Measurements from ENCODE around the gene COX6A2. TPM values are rescaled to one million over a fixed set of nuclear protein-coding genes. Genes with fewer than 3 reads are reported as not detected.
"Not testable (repeated sequence)": the region's sequence is repeated elsewhere in the genome, so short reads cannot be mapped to it uniquely, and the experiment has no call there.

Gene COX6A2
- total RNA-seq, 1 donor from 2014 or later: not detected

GRCh38 chr16:31440516-31441184 is 12.5 kb upstream of the COX6A2 start:
- no peaks in the 10 kb centered on the region for H3K27me3 ChIP-seq (ENCODE audit: insufficient read depth, low read length)
- H3K36me3 Mint-ChIP-seq (ENCODE audit: low read depth, unreplicated experiment): no peaks in the 10 kb centered on the region
- no peaks in the 10 kb centered on the region for H3K79me2 ChIP-seq (ENCODE audit: insufficient read depth, low read length)
- no peaks in the 10 kb centered on the region for H3K36me3 ChIP-seq (ENCODE audit: insufficient read depth, low read length)
- no peak overlapping the region for H3K4me2 ChIP-seq (ENCODE audit: low read length)
- H3K9me3 ChIP-seq (ENCODE audit: insufficient read depth, low read depth, low read length): no peaks in the 10 kb centered on the region
- FAIRE-seq (no peak), DNase-seq (ENCODE audit: low read depth) (no peak)
- no peak overlapping the region for H3K27ac Mint-ChIP-seq (ENCODE audit: unreplicated experiment)
- H2AFZ ChIP-seq (ENCODE audit: low read depth, low read length): no peak overlapping the region
- no peak overlapping the region for H3K4me3 ChIP-seq (ENCODE audit: insufficient read depth, low read depth, low read length)
- H3K4me1 ChIP-seq (ENCODE audit: insufficient read depth, low read length): no peaks in the 10 kb centered on the region
- TF ChIP-seq EZH2 (IDR thresholded peaks at IDR 0.05; ENCODE audit: insufficient read depth, low read length): no peak
- TF ChIP-seq, protein P1, sequence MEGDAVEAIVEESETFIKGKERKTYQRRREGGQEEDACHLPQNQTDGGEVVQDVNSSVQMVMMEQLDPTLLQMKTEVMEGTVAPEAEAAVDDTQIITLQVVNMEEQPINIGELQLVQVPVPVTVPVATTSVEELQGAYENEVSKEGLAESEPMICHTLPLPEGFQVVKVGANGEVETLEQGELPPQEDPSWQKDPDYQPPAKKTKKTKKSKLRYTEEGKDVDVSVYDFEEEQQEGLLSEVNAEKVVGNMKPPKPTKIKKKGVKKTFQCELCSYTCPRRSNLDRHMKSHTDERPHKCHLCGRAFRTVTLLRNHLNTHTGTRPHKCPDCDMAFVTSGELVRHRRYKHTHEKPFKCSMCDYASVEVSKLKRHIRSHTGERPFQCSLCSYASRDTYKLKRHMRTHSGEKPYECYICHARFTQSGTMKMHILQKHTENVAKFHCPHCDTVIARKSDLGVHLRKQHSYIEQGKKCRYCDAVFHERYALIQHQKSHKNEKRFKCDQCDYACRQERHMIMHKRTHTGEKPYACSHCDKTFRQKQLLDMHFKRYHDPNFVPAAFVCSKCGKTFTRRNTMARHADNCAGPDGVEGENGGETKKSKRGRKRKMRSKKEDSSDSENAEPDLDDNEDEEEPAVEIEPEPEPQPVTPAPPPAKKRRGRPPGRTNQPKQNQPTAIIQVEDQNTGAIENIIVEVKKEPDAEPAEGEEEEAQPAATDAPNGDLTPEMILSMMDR (IDR thresholded peaks at IDR 0.05; ENCODE audit: insufficient read depth, low read depth, low read length): no peak
- H4K20me1 ChIP-seq (ENCODE audit: insufficient read depth, low read length): no peaks in the 10 kb centered on the region
- H3K27me3 Mint-ChIP-seq (ENCODE audit: low read depth, unreplicated experiment): peaks cover 11% of the 10 kb centered on the region
- H3K27ac ChIP-seq (ENCODE audit: low read depth, low read length): no peak overlapping the region
- H3K9me3 Mint-ChIP-seq (ENCODE audit: unreplicated experiment): no peaks in the 10 kb centered on the region
- no peak overlapping the region for H3K9ac ChIP-seq (ENCODE audit: low read length)
- H3K4me1 Mint-ChIP-seq (ENCODE audit: low read depth, unreplicated experiment): no peaks in the 10 kb centered on the region
- no peak overlapping the region for H3K4me3 Mint-ChIP-seq (ENCODE audit: unreplicated experiment)

GRCh38 chr16:31439519-31439918 is 11.4 kb upstream of the COX6A2 start:
- Histone ChIP-seq H3K9me3 (ENCODE audit: insufficient read depth, low read depth, low read length) (no peaks in the 10 kb centered on the region), H3K79me2 (ENCODE audit: insufficient read depth, low read length) (no peaks in the 10 kb centered on the region), H3K9ac (ENCODE audit: low read length) (no peak overlapping the region), H3K4me3 (ENCODE audit: insufficient read depth, low read depth, low read length) (no peak overlapping the region), H2AFZ (ENCODE audit: low read depth, low read length) (no peak overlapping the region), H3K36me3 (ENCODE audit: insufficient read depth, low read length) (no peaks in the 10 kb centered on the region), H3K4me2 (ENCODE audit: low read length) (no peak overlapping the region), H3K27ac (ENCODE audit: low read depth, low read length) (no peak overlapping the region), H3K4me1 (ENCODE audit: insufficient read depth, low read length) (no peaks in the 10 kb centered on the region), H3K27me3 (ENCODE audit: insufficient read depth, low read length) (no peaks in the 10 kb centered on the region), H4K20me1 (ENCODE audit: insufficient read depth, low read length) (no peaks in the 10 kb centered on the region)
- no peak for DNase-seq (ENCODE audit: low read depth)
- H3K27me3 Mint-ChIP-seq (ENCODE audit: low read depth, unreplicated experiment): peaks cover 6% of the 10 kb centered on the region
- no peaks in the 10 kb centered on the region for H3K4me1 Mint-ChIP-seq (ENCODE audit: low read depth, unreplicated experiment)
- no peak overlapping the region for H3K27ac Mint-ChIP-seq (ENCODE audit: unreplicated experiment)
- no peak for FAIRE-seq
- no peaks in the 10 kb centered on the region for H3K9me3 Mint-ChIP-seq (ENCODE audit: unreplicated experiment)
- TF ChIP-seq, protein P1 (IDR thresholded peaks at IDR 0.05; ENCODE audit: insufficient read depth, low read depth, low read length): no peak
- no peak for TF ChIP-seq EZH2 (IDR thresholded peaks at IDR 0.05; ENCODE audit: insufficient read depth, low read length)
- H3K36me3 Mint-ChIP-seq (ENCODE audit: low read depth, unreplicated experiment): no peaks in the 10 kb centered on the region
- H3K4me3 Mint-ChIP-seq (ENCODE audit: unreplicated experiment): no peak overlapping the region

DNA sequence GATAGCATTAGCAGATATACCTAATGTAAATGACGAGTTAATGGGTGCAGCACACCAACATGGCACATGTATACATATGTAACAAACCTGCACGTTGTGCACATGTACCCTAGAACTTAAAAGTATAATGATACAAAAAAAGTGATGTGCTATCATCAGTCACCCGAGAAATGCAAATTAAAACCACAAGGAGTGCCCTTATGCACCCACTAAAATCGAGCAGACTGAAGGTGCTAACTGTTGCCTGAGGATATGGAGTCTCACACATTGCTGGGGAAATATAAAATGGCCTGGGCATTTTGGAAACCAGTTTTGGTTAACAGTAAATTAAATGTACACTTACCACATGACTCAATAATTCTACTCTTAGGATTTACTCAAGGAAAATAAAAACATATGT is 10.9 kb upstream of the COX6A2 start:
- H4K20me1 ChIP-seq (ENCODE audit: insufficient read depth, low read length): not testable (repeated sequence)

More for the DNA sequence above, 10.9 kb upstream of the COX6A2 start:
- H3K4me2 ChIP-seq (ENCODE audit: low read length); H3K27ac ChIP-seq (ENCODE audit: low read depth, low read length); H3K27me3 ChIP-seq (ENCODE audit: insufficient read depth, low read length); H2AFZ ChIP-seq (ENCODE audit: low read depth, low read length); H3K4me1 ChIP-seq (ENCODE audit: insufficient read depth, low read length); H3K36me3 Mint-ChIP-seq (ENCODE audit: low read depth, unreplicated experiment); H3K36me3 ChIP-seq (ENCODE audit: insufficient read depth, low read length); H3K27me3 Mint-ChIP-seq (ENCODE audit: low read depth, unreplicated experiment); H3K4me3 Mint-ChIP-seq (ENCODE audit: unreplicated experiment); H3K79me2 ChIP-seq (ENCODE audit: insufficient read depth, low read length); FAIRE-seq; H3K9me3 ChIP-seq (ENCODE audit: insufficient read depth, low read depth, low read length); DNase-seq (ENCODE audit: low read depth); H3K9ac ChIP-seq (ENCODE audit: low read length); H3K27ac Mint-ChIP-seq (ENCODE audit: unreplicated experiment); H3K9me3 Mint-ChIP-seq (ENCODE audit: unreplicated experiment); H3K4me1 Mint-ChIP-seq (ENCODE audit: low read depth, unreplicated experiment); H3K4me3 ChIP-seq (ENCODE audit: insufficient read depth, low read depth, low read length): not testable (repeated sequence)
